Subcutaneous adipose tissue (tissue), 4 donors: ENCODE results near the gene LMO4. TPM values are rescaled to one million over a fixed set of nuclear protein-coding genes. Genes with fewer than 3 reads are reported as not detected.

Experiments
- total RNA-seq, 4 donors: library from RNA; depleted of rRNA; stranded (reverse); fragments of >200 nt; gene quantifications; one replicate each; pipeline ENCODE4 v1.1.0, GENCODE V29; 2016
- TF ChIP-seq, protein P1 (sequence below): fragments of 450-650 bp; IDR thresholded peaks from one replicate; pipeline ENCODE4 v1.5.1; 2016; ENCODE audit warnings: low read depth, mild to moderate bottlenecking, control low read depth, antibody characterized with exemption, moderate library complexity

LMO4 gene
- total RNA-seq, 4 donors from 2014 or later: 32.8 to 69.1 (median 60.6) TPM

DNA sequence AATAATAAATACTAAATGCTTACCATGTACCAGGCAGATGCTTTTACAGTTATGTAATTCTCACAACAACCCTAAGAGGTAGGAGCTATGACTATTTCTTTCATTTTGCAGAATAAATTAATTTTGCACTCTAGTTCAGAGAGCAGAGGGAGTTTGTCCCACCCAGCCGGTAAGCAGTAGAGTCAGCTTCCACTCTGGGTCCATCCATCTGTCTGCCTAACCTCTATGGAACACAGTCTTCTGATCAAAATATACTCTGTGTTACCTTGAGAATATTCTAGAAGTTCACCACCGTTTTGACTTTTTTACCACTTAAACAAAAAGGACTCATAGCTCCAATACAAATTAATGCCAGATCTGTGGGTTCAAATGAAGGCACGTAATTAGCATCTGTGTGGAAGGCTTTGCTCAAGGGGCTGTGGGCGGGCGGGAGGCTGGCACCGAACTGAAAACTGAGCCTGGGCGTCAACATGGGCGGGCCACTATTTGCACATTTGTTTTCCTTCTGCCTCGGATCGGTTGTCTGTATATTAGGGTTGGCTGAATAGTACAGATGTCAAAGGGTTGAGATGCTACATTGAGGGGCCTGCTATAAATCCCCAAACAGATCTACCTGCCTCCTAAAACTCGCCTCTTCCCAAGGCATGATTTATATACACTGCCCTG, 33.1 kb upstream of the LMO4 start:
- TF ChIP-seq, protein P1, sequence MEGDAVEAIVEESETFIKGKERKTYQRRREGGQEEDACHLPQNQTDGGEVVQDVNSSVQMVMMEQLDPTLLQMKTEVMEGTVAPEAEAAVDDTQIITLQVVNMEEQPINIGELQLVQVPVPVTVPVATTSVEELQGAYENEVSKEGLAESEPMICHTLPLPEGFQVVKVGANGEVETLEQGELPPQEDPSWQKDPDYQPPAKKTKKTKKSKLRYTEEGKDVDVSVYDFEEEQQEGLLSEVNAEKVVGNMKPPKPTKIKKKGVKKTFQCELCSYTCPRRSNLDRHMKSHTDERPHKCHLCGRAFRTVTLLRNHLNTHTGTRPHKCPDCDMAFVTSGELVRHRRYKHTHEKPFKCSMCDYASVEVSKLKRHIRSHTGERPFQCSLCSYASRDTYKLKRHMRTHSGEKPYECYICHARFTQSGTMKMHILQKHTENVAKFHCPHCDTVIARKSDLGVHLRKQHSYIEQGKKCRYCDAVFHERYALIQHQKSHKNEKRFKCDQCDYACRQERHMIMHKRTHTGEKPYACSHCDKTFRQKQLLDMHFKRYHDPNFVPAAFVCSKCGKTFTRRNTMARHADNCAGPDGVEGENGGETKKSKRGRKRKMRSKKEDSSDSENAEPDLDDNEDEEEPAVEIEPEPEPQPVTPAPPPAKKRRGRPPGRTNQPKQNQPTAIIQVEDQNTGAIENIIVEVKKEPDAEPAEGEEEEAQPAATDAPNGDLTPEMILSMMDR: no peak

DNA sequence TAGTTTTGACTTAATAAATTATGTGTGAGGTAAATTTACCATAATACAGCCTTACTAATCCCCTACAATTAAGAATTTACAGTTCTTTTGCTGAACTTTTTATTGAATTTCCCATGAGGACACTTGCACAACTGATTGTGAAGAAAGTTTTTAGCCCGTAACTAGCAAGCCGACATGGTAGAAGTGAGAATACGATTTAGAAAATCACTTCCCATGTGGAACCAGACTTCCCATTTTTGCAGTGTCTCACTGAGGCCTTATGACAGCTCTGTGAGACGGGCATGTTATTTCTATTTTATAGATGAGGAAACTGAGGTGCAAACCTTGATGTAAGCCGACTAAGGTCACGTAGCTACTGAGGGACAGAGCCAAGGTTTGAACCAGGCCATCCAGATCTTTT, 32.5 kb upstream of the LMO4 start:
- TF ChIP-seq, protein P1: no peak

DNA sequence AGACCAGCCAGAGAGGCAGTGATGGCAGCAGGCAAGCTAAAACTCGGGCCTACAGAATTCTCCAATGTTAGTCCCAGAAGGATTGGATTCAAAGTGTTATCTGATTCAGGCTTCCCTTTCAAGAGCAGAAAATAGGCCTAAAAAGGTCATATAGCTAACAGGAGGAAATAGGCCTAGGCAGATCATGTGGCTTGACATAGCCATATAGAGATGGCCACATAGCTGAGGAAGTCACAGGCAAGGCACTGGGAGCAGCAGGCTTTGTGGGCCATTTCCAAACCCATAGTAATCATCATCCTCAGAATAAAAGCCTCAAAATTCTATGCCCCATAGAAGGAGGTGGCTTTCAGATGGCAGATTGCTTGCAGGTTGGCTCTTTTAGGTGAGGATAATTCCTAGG, 29.0 kb upstream of the LMO4 start:
- TF ChIP-seq, protein P1: no peak

DNA sequence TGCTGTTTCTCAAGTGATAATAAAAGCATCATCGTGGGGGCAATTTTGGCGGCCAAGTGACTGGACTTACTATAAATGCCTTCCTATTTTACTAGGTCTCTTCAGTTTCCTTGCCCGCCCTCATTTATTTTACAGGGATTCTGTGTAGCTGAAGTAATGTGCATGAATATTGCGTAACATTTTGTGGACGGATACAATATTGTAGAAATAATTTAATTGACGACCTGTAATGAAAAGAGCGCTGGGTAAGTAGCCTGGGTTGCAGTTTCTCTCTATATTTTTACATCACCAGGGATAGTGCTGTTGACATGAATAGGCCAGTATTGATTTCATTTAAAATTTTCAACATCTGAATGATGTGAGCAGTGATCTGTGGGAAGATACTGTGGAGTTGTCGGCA, 28.1 kb upstream of the LMO4 start:
- TF ChIP-seq, protein P1: no peak

DNA sequence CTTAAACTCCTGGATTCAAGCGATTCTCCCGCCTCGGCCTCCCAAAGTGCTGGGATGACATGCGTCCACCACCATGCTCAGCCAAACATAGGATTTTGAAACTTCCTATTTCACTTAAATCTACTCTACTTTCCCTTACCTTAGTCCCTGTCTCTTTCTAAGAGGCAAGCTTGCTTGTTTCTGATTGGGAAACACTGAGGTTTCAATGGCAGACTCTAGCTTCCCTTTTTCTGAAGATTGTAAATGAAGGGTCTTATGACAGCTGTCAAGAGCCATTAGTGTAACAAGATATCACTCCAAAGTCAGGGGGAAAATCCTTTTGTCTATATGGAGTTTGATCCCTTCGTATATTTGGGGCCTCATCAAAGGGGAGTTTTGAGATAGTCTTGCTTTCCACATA, 23.5 kb upstream of the LMO4 start:
- TF ChIP-seq, protein P1: no peak

DNA sequence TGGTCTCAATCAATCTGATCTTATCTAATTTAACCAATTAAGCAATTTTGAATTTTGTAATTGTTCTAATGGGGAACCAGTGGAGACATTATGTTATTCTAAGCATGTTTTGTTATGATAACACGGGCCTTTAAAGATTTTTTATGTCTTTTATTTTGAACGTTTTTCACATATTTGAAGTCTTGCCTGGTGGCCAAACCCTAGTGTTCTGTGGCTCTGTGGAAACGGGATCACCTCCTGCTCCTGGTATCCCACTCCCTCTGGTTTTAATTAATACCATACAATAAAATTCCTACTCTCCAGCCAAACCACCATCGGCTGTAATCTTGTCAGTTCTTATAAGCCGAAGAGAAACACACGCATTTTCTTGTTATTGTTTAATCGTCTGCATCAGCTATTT, 22.9 kb upstream of the LMO4 start:
- TF ChIP-seq, protein P1: no peak

DNA sequence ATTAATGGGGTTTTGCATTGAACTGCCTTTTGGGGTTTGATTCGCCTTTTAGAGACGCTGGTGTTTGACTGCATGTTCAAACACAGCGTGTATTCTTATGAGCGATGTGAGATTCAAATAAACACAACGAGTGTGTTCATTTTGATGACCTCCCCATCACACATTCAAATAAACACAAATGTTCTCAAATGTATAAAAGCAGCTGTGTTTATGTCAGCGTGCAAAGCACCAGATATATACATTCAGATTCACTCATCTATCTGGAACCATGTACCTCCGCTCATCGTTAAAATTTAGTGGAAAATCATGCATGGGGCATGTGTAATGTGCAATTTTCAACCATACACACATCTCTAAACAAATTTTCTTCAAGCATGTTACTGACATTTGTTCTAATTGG, 21.4 kb upstream of the LMO4 start:
- TF ChIP-seq, protein P1: no peak
